B cell (primary cell): ENCODE measurements around the gene SHC3. TPM values are rescaled to one million over a fixed set of nuclear protein-coding genes. Genes with fewer than 3 reads are reported as not detected.

Experiments
- ATAC-seq: fragments of 200-7000 bp; cut with Tn5 transposase; one replicate; pipeline ENCODE4 v1.10.0; 2021; ENCODE audit warnings: low read depth, mild to moderate bottlenecking, moderate number of reproducible peaks, moderate library complexity
- CTCF ChIA-PET: fragments of 350-600 bp; sonication (Branson Sonifier 250); formaldehyde crosslinking; loops from one replicate; lab custom pipeline; 2021; ENCODE audit warnings: antibody characterized with exemption, inconsistent platforms; lab: Charles Lee
- POLR2A ChIA-PET: fragments of 350-600 bp; sonication (Branson Sonifier 250); formaldehyde crosslinking; loops from one replicate; lab custom pipeline; 2021; ENCODE audit warnings: antibody characterized with exemption; lab: Charles Lee
- DNase-seq: peaks from one replicate; pipeline ENCODE4 v3.0.0; 2013
- H2AFZ ChIP-seq: 2 replicates; pipeline ENCODE4 v1.6.1; 2012; ENCODE audit warnings: mild to moderate bottlenecking, low read depth, low read length; ENCODE audit not compliant: insufficient read depth, poor library complexity, severe bottlenecking
- H3K27ac ChIP-seq, 2 donors: 1 replicate in 1 of 2; 2 replicates in 1 of 2; pipeline ENCODE4 v1.5.1; 2012 to 2013; ENCODE audit warnings: low read length in 2 of 2, mild to moderate bottlenecking in 2 of 2, moderate library complexity in 1 of 2
- H3K27me3 ChIP-seq, 4 experiments: fragments of 200-600 bp in 1 of 4; sonication (generic) in 1 of 4; replicated peaks in 1 of 4; 1 replicate in 2 of 4; 2 replicates in 2 of 4; pipeline versions ENCODE4 v1.6.1 to v1.7.0; 2013 to 2016; ENCODE audit warnings: low read length in 3 of 4, mild to moderate bottlenecking in 2 of 4, mixed read lengths in 1 of 4, moderate library complexity in 1 of 4; ENCODE audit not compliant: insufficient read depth in 4 of 4, control insufficient read depth in 3 of 4; ENCODE audit errors: control extremely low read depth in 1 of 4
- H3K36me3 ChIP-seq, 2 experiments: replicated peaks in 1 of 2; 1 replicate in 1 of 2; 2 replicates in 1 of 2; pipeline versions ENCODE4 v1.6.1 to v1.7.1; 2013; ENCODE audit warnings: low read length in 1 of 2; ENCODE audit not compliant: insufficient read depth in 2 of 2, control insufficient read depth in 1 of 2; ENCODE audit errors: control extremely low read depth in 1 of 2, extremely low read depth in 1 of 2
- H3K4me1 ChIP-seq, 2 donors: fragments of 200-600 bp in 1 of 2; sonication (generic) in 1 of 2; 1 replicate in 1 of 2; 2 replicates in 1 of 2; pipeline versions ENCODE4 v1.5.1 to v1.6.1; 2013 to 2017; ENCODE audit warnings: low read length in 2 of 2; ENCODE audit not compliant: control insufficient read depth in 2 of 2, insufficient read depth in 2 of 2
- H3K4me2 ChIP-seq: replicated peaks from 2 replicates; pipeline ENCODE3; 2012; ENCODE audit warnings: mild to moderate bottlenecking, low read depth, low read length; ENCODE audit not compliant: poor library complexity, severe bottlenecking
- H3K4me3 ChIP-seq, 5 experiments: fragments of 200-600 bp in 1 of 5; sonication (generic) in 1 of 5; 1 replicate in 3 of 5; 2 replicates in 2 of 5; pipeline versions ENCODE4 v1.5.1 to v1.7.0; 2011 to 2016; ENCODE audit warnings: low read length in 4 of 5, mild to moderate bottlenecking in 4 of 5, low read depth in 2 of 5, control low read depth in 1 of 5, moderate library complexity in 1 of 5; ENCODE audit not compliant: insufficient read depth in 1 of 5; ENCODE audit errors: control extremely low read depth in 1 of 5, extremely low read depth in 1 of 5
- H3K79me2 ChIP-seq: fragments of 200-600 bp; sonication (generic); one replicate; pipeline ENCODE4 v1.6.0; 2016; ENCODE audit warnings: low read length; ENCODE audit not compliant: control insufficient read depth, insufficient read depth
- H3K9ac ChIP-seq: fragments of 200-600 bp; sonication (generic); 2 replicates; pipeline ENCODE4 v1.6.1; 2017; ENCODE audit warnings: mild to moderate bottlenecking, low read length, moderate library complexity
- H3K9me3 ChIP-seq, 3 donors: one replicate each; pipeline versions ENCODE4 v1.6.1 to v1.7.1; 2013; ENCODE audit warnings: low read length in 2 of 3; ENCODE audit not compliant: control insufficient read depth in 2 of 3, insufficient read depth in 1 of 3; ENCODE audit errors: control extremely low read depth in 1 of 3
- H4K20me1 ChIP-seq: 2 replicates; pipeline ENCODE4 v1.6.0; 2012; ENCODE audit warnings: mild to moderate bottlenecking, low read length; ENCODE audit not compliant: insufficient read depth, control insufficient read depth, poor library complexity, severe bottlenecking
- H3K27ac Mint-ChIP-seq: one replicate; pipeline ENCODE4 v1.8.0; 2021; ENCODE audit warnings: mixed read lengths
- H3K27me3 Mint-ChIP-seq: one replicate; pipeline ENCODE4 v1.8.0; 2021; ENCODE audit warnings: mixed read lengths
- H3K4me1 Mint-ChIP-seq: one replicate; pipeline ENCODE4 v1.8.0; 2021; ENCODE audit warnings: mixed read lengths
- H3K4me3 Mint-ChIP-seq: one replicate; pipeline ENCODE4 v1.8.0; 2021; ENCODE audit warnings: mixed read lengths
- H3K9me3 Mint-ChIP-seq: one replicate; pipeline ENCODE4 v1.8.0; 2022; ENCODE audit warnings: mixed read lengths; ENCODE audit not compliant: insufficient read depth
- CTCF ChIP-seq: fragments of 200-600 bp; IDR thresholded peaks from one replicate; pipeline ENCODE4 v1.8.0; 2022; ENCODE audit warnings: antibody characterized with exemption, mild to moderate bottlenecking
- EZH2 ChIP-seq: IDR thresholded peaks from 2 replicates; pipeline ENCODE4 v1.6.1; 2012; ENCODE audit warnings: borderline replicate concordance, low read depth, mild to moderate bottlenecking, moderate library complexity, low read length; ENCODE audit not compliant: insufficient read depth, poor library complexity, severe bottlenecking
- WGBS: methylation state at CpG from one replicate; pipeline ENCODE4 v1.1.5; 2013; ENCODE audit warnings: missing lambda C conversion rate; ENCODE audit not compliant: insufficient coverage; 5-methylcytosine and 5-hydroxymethylcytosine counted together
- intact Hi-C: fragments of 100-400 bp; cut with micrococcal nuclease; formaldehyde crosslinking; loops from one replicate; pipeline ENCODE4 v1.10.0; 2022
- polyA plus RNA-seq: library from polyadenylated mRNA; depleted of rRNA; stranded (reverse); fragments of >200 nt; gene quantifications from 2 replicates; pipeline ENCODE4 v1.2.3, GENCODE V29; 2012
- total RNA-seq, 2 donors: library from RNA; stranded (reverse); fragments of 120-200 nt in 1 of 2; gene quantifications; 1 replicate in 1 of 2; 2 replicates in 1 of 2; pipeline versions ENCODE4 v1.2.3 to v1.2.4, GENCODE V29; 2013 to 2022

Gene SHC3
- total and polyA plus RNA-seq, 2 donors (not counting 1 experiment from before 2014, with no cell fraction given), result 0.03 TPM; not detected in 1

- WGBS, result no CpG with 5 or more reads among the region's 3 CpGs
- no peaks in the 10 kb centered on the region for H4K20me1 ChIP-seq
- H3K79me2 ChIP-seq, result no peaks in the 10 kb centered on the region
- no peak overlapping the region for H3K4me2 ChIP-seq
- Mint-ChIP-seq H3K27ac (no peak overlapping the region), H3K4me3 (no peak overlapping the region), H3K9me3 (peaks cover 2% of the 10 kb centered on the region), H3K27me3 (peaks cover 9% of the 10 kb centered on the region), H3K4me1 (peaks cover 4% of the 10 kb centered on the region)
- H3K9ac ChIP-seq, result no peak overlapping the region
- DNase-seq (no peak), ATAC-seq (no peak)
- intact Hi-C loops, result no loop called here
- H3K9me3 ChIP-seq, result no peaks in the 10 kb centered on the region
- H3K4me1 ChIP-seq, result peaks cover under 1 to 6% of the 10 kb centered on the region in 2 donors
- no peaks in the 10 kb centered on the region for H3K27me3 ChIP-seq
- H3K36me3 ChIP-seq, result no peaks in the 10 kb centered on the region
- no peak overlapping the region for H3K4me3 ChIP-seq
- no peak for TF ChIP-seq EZH2
- TF ChIP-seq CTCF, result no peak
- CTCF ChIA-PET, result no interaction called here
- POLR2A ChIA-PET, result no interaction called here
- H2AFZ ChIP-seq, result no peak overlapping the region
- no peak overlapping the region for H3K27ac ChIP-seq
These were observed 85.2 kb downstream of the SHC3 start for GRCh38 chr9:89093201-89093975.

GRCh38 chr9:89089176-89089575 is 89.4 kb downstream of the SHC3 start:
- Histone ChIP-seq H3K79me2 (no peaks in the 10 kb centered on the region), H3K9me3 (no peaks in the 10 kb centered on the region), H3K9ac (no peak overlapping the region), H4K20me1 (no peaks in the 10 kb centered on the region), H3K4me3 (no peak overlapping the region), H3K36me3 (no peaks in the 10 kb centered on the region), H3K27ac (no peak overlapping the region), H2AFZ (peak overlapping the region; percentile 26), H3K27me3 (peaks cover 0 to 5% (median 0%) of the 10 kb centered on the region in 4 experiments), H3K4me1 (peaks cover 4 to 6% of the 10 kb centered on the region in 2 donors), H3K4me2 (no peak overlapping the region)
- H3K27ac Mint-ChIP-seq, result no peak overlapping the region
- ATAC-seq (no peak), DNase-seq (no peak)
- no peak for TF ChIP-seq EZH2
- no peak for TF ChIP-seq CTCF
- WGBS, result no CpG with 5 or more reads among the region's 3 CpGs
- CTCF ChIA-PET, result no interaction called here
- intact Hi-C loops, result no loop called here
- no peak overlapping the region for H3K4me3 Mint-ChIP-seq
- H3K4me1 Mint-ChIP-seq, result peaks cover 4% of the 10 kb centered on the region
- H3K27me3 Mint-ChIP-seq, result peaks cover 27% of the 10 kb centered on the region
- POLR2A ChIA-PET, result no interaction called here
- no peaks in the 10 kb centered on the region for H3K9me3 Mint-ChIP-seq
